C1 segment of cervical spinal cord (tissue), 14 donors: ENCODE measurements around the gene PRSS16.
"Not testable (repeated sequence)": the region's sequence is repeated elsewhere in the genome, so short reads cannot be mapped to it uniquely, and the experiment has no call there.

ENCODE experiments used
- DNase-seq, 14 donors: peaks; one replicate each; lab custom pipeline; 2025; lab: John Stamatoyannopoulos, UW

PRSS16 gene

GRCh38 chr6:27242589-27243265 is 4.8 kb upstream of the PRSS16 start:
- DNase-seq, result no peak

DNA sequence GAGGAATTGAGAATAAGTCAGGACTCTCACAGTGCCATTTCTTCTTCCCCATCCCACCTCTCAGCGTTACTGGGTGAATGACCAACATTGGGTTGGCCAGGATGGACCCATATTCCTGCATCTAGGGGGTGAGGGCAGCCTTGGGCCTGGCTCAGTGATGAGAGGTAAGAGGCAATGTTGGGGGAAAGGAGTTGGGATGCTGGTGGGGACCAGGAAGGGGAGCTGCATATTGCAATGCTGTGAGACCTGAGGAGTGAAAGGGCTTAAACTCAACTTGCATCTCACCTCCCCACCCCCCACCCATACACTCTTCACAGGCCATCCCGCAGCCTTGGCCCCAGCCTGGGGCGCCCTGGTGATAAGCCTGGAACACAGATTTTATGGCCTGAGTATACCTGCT is 1.3 kb downstream of the PRSS16 start:
- no peak for DNase-seq

DNA sequence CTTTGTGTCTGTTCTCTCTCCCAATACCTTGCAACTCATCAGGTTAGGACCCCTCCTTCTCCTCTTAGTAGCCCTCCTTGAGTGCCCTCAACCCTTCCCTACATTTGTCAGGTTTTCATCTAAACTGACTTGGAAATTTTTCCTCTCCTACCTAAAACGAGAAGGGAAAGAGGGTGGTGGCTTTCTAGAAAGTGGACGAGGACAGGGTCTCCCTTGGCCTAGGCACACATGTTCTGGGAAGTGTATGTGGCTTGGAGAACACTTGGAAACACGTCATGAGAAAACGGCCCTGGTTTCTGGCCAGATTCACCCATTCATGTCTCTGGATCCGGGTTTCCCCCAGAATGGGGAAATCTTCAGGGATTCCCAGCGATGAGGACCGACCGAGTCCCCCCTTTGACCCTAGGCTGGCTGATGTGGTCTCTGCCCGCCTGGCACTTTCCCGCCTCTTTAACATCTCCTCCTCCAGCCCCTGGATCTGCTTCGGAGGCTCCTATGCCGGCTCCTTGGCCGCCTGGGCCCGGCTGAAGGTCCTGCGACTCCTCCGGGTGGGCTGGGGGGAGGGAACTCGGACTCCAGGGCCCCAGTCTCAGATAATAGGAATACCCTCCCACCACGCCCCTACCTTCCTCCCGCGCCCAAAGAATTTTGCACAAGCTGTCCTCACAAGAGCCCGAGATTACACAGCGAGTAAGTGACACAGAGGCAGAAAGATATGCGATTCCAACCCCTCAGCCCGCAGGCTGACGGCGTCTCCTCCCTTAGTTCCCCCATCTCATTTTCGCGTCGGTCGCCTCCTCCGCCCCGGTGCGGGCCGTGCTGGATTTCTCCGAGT is 3.0 kb downstream of the PRSS16 start:
- DNase-seq, result no peak

DNA sequence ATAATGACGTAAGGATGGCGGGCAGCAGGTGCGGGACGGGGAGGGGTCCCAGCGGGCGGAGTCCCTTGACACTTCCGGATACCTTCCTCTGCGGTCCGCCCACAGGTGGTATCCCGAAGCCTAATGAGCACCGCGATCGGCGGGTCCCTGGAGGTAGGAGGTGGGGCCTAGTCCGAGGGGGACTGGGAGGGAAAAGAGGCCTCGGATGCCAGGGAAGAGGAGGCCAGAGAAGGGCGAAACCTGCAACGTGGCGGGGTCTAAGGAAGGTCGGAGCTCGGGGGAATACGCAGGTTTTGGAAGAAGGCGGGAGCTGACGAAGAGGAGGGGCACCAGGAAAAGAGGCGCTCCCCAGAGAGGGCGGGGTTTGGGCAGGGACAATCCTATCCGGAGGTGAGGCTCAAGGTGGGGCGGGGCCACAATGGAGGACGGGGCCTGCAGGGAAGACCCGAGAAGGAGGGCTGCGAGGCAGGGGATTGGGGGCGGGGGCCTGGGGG is 3.7 kb downstream of the PRSS16 start:
- DNase-seq, result peak in 4 of 14 donors; percentile 0 to 80 (median 13)

- DNase-seq, result peak in 2 of 14 donors; percentile 21 to 74
Observed at GRCh38 chr6:27251606-27252251, 4.2 kb downstream of the PRSS16 start.

GRCh38 chr6:27254566-27254965 is 7.1 kb downstream of the PRSS16 start:
- no peak for DNase-seq

GRCh38 chr6:27255866-27256265 is 8.4 kb downstream of the PRSS16 start:
- DNase-seq, result no peak

GRCh38 chr6:27260369-27260768 is 12.9 kb downstream of the PRSS16 start:
- DNase-seq, result no peak

GRCh38 chr6:27260836-27261375 is 13.4 kb downstream of the PRSS16 start:
- DNase-seq, result no peak

DNA sequence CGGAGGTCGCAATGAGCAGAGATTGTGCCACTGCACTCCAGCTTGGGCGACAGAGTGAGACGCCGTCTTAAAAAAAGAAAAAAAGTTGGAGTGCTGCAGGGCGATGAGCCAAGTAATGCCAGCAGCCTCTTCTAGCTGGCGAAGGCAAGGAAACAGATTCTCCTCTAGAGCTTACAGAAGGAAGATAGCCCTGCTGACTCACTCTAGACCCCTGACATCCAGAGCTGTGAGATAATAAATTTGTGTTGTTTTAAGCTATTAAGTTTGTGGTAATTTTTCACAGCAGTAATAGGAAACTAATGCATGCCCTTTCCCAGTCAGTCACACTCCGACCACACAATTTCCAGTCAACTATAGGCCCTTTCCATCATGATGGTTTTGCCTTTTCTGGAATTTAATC is 16.4 kb downstream of the PRSS16 start:
- no peak for DNase-seq

DNA sequence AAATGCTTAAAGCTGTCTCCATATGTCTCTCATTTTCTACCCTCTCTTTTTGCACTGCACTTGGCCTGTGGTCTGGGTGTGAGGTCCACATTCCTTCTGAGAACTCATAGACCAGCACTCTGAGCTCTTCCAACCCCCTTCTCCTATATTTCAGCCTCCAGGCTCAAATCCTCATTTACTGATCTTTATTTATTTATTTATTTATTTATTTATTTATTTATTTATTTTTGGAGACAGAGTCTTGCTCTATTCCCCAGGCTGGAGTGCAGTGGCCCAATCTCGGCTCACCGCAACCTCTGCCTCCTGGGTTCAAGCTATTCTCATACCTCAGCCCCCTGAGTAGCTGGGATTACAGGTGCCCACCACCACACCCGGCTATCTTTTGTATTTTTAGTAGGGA is 19.5 kb downstream of the PRSS16 start:
- not testable (repeated sequence) for DNase-seq

GRCh38 chr6:27267857-27268434 is 20.4 kb downstream of the PRSS16 start:
- no peak for DNase-seq

GRCh38 chr6:27268803-27269202 is 21.3 kb downstream of the PRSS16 start:
- no peak for DNase-seq

DNA sequence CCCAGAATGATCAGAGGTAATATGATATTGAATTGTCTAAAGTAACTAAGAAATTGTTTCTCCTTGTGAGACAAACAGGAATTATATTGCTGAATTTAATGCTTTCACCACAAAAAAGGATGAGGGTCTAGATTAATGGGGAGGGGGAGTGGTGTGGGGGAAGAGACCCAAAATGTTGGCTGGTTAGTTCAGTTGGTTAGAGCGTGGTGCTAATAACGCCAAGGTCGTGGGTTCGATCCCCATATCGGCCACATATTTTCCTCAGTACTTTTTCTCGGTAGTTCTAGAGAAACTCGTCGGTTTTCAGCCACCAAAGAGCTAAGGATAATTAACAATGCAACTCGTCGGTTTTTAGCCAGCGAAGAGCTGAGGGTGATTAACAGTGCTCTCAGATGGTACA is 26.3 kb downstream of the PRSS16 start:
- DNase-seq, result no peak

DNA sequence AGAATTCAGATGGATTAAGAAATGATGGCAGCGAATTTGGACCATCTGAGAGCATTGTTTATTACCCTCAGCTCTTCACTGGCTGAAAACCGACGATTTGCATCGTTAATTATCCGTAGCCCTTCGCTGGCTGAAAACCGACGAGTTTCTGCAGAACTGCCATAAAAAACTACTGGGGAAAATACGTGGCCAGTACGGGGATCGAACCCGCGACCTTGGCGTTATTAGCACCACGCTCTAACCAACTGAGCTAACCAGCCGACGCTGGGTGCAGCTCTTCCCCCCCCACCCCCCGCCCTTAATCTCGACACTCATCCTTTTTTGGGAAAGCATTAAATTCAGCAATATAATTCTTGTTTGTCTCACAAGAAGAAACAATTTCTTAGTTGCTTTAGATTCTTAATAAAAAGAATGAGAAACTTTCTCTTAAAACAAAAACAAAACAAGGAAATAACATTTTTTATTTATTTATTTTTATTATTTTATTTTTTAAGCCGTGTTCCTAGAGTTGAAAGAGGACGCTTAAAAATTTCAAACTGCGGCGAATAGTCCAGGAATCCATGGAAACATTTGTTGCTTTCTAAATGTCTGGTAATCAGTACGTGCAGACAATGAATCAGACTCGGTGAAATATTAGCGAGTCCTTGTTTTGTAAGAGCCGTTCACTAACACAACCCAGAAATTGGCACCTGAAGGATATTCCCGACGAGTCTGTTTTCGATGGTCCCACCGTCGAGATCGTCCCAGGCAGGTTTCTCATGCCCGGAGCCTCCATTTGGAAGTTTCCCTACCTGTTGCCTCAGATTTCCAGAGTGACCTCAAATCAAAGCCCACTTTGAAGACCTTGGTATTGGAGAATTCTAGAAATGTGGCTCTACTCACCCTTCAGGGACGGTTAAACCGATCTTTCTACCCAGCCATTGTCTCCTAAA is 27.8 kb downstream of the PRSS16 start:
- no peak for DNase-seq

- no peak for DNase-seq
Observed at GRCh38 chr6:27279513-27280063, 32.1 kb downstream of the PRSS16 start.

- DNase-seq, result peak in 1 of 14 donors; percentile 12
Observed at GRCh38 chr6:27280064-27280539, 32.6 kb downstream of the PRSS16 start.

GRCh38 chr6:27280540-27281000 is 33.1 kb downstream of the PRSS16 start:
- DNase-seq, result no peak

GRCh38 chr6:27281105-27281539 is 33.6 kb downstream of the PRSS16 start:
- DNase-seq, result no peak

- no peak for DNase-seq
Observed at GRCh38 chr6:27281569-27281968, 34.1 kb downstream of the PRSS16 start.
